Fibroblast of skin of left quadriceps (primary cell): ENCODE data around the gene FABP1.

ENCODE experiments used
- DNase-seq, 2 experiments: peaks; one replicate each; pipeline ENCODE4 v3.0.0-alpha.2; 2013; ENCODE audit warnings: low read depth in 2 of 2

Gene FABP1

GRCh38 chr2:88127888-88128653 is at the start of gene FABP1:
Gene FABP1, minus strand, starts transcription at chr2:88128062. Its CDS starts 45 bp downstream, at chr2:88128017.
- DNase-seq, result no peak

- no peak for DNase-seq
Measured at GRCh38 chr2:88177556-88177955, 49.7 kb upstream of the FABP1 start.

- no peak for DNase-seq
Measured at GRCh38 chr2:88176352-88176984, 48.6 kb upstream of the FABP1 start.

- DNase-seq, result no peak
Measured at GRCh38 chr2:88172882-88173281, 45.0 kb upstream of the FABP1 start.

GRCh38 chr2:88171966-88172365 is 44.1 kb upstream of the FABP1 start:
- DNase-seq, result no peak

- no peak for DNase-seq
Measured at GRCh38 chr2:88170472-88170892, 42.6 kb upstream of the FABP1 start.

GRCh38 chr2:88168386-88168785 is 40.5 kb upstream of the FABP1 start:
- DNase-seq, result no peak

GRCh38 chr2:88167740-88168139 is 39.9 kb upstream of the FABP1 start:
- DNase-seq, result no peak

GRCh38 chr2:88165332-88166003 is 37.6 kb upstream of the FABP1 start:
- no peak for DNase-seq

- DNase-seq, result no peak
Measured at GRCh38 chr2:88161446-88162244, 33.8 kb upstream of the FABP1 start.

- DNase-seq, result no peak
Measured at GRCh38 chr2:88160517-88160916, 32.7 kb upstream of the FABP1 start.

GRCh38 chr2:88159955-88160415 is 32.1 kb upstream of the FABP1 start:
- DNase-seq, result peak; percentile 60 to 64

- no peak for DNase-seq
Measured at GRCh38 chr2:88159481-88159880, 31.6 kb upstream of the FABP1 start.

- DNase-seq, result no peak
Measured at GRCh38 chr2:88148929-88149438, 21.1 kb upstream of the FABP1 start.

- no peak for DNase-seq
Measured at GRCh38 chr2:88147145-88147544, 19.3 kb upstream of the FABP1 start.

GRCh38 chr2:88146590-88146989 is 18.7 kb upstream of the FABP1 start:
- no peak for DNase-seq

- DNase-seq, result no peak
Measured at GRCh38 chr2:88144914-88145497, 17.1 kb upstream of the FABP1 start.

- DNase-seq, result no peak
Measured at GRCh38 chr2:88144271-88144670, 16.4 kb upstream of the FABP1 start.

GRCh38 chr2:88141952-88142351 is 14.1 kb upstream of the FABP1 start:
- no peak for DNase-seq

GRCh38 chr2:88139804-88140203 is 11.9 kb upstream of the FABP1 start:
- DNase-seq, result no peak

GRCh38 chr2:88139203-88139702 is 11.4 kb upstream of the FABP1 start:
- DNase-seq, result no peak
